Measurements from ENCODE around the gene EYA2.

GRCh38 chr20:47042464-47042863, 147.8 kb downstream of the EYA2 start:
- no peak for TF ChIP-seq CTCF (IDR thresholded peaks at IDR 0.05)
- TF ChIP-seq POLR2A (IDR thresholded peaks at IDR 0.05): no peak

All from adrenal gland (tissue), 5 donors.